ENCODE measurements around the gene TAC3.
"Not testable (repeated sequence)": the region's sequence is repeated elsewhere in the genome, so short reads cannot be mapped to it uniquely, and the experiment has no call there.

TAC3 gene

DNA sequence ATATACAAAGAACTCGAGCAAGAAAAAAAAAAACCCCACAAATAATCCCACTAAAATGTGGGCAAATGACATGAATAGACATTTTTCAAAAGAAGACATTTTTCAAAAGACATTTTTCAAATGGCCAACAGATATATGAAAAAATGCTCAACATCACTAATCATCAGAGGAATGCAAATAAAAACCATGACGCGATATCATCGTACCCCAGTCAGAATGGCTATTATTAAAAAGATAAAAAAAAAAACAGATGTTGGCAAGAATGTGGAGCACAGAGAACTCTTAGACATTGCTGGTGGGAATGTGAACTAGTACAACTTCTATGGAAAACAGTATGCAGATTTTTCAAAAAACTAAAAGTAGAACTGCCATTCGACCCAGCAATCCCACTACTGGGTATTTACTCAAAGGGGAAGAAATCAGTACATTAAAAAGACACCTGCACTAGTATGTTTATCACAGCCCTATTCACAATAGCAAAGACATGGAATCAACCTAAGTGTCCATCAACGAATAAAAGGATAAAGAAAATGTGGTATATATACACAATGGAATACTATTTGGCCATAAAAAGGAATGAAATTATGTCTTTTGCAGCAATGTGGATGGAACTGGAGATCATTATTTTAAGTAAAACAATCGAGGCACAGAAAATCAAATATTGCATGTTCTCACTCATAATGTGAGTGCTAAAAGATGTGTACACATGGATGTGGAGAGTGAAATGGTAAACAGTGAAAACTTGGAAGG is 26.3 kb downstream of the TAC3 start:
- in situ Hi-C loops (cut with MboI; ENCODE audit: low sequenced_read_pairs) = loop anchor here (25.0 kb wide), 1 partner anchor 153 kb away; no protein-coding TSS in a partner anchor

DNA sequence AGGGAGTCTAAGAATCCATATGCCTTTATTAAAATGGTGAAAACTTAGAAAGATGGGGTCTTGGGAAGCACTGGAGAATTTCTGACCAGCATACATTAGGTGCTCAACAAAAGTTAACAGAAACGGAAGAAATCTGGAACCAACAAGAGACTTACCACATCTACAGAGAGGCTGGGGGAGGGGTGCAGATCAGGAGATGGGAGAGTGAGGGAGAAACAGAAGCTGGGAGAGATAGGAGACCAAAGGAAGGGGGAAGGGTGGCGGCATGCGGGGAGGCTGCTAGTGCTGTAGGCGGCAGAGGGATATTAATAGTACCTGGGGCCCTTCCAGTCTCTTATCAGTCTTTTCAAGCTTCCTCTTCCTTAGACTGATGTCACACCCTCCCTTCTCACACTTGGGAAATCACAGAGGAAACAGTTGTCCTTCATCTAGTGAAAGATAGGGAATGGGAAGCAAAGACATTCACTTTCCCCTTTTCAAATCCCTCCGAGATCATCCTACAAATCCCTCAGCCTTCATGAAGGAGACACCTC is 28.1 kb downstream of the TAC3 start:
- in situ Hi-C loops (cut with MboI; ENCODE audit: low sequenced_read_pairs) = loop anchor here (25.0 kb wide), 1 partner anchor 151 kb away; no protein-coding TSS in a partner anchor

DNA sequence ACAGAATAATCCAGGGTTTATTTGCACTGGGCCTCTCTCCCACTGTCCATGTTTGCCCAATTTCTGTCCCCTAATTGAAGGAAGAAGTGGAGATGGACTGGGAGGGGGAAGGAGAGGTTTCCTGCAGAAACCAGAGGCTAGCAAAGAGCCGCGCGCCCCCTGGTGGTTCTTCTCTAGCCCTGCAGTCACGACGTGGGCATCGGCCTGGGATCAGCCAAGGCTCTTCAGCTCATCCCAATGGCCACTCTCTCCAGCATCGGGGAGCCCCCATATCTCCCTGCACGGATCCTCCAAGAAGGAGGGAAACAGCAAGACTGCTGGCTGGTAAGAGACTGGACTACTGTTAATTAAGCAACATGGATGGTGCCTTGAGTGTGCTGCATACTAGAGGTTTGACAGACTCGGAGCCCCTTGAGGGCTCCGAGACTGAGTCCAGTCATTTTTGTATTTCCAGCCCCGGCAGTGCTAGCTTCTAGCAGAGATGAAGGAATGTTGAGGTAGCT is 28.7 kb downstream of the TAC3 start:
- in situ Hi-C loops (cut with MboI; ENCODE audit: low sequenced_read_pairs) = loop anchor here (25.0 kb wide), 1 partner anchor 150 kb away; no protein-coding TSS in a partner anchor

DNA sequence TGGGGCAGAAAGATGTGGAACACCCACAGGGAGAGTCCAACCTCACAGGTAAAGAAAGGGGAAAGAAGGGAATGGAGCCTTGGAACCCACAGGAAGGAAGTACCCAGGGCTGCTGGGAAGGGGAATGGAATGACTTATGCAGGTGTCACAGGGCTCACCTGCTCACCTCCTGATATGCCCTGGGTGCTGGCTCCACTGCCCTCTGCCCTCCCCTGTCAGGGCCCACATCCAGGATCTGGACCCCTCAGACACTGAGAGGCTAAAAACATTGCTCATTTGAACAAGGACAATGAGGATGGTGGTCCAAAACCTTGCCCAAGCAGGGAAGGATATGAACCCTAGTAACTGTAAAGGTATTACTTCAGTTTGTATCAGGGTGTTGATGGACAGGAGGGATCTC is 29.3 kb downstream of the TAC3 start:
- in situ Hi-C loops (cut with MboI; ENCODE audit: low sequenced_read_pairs) = loop anchor here (25.0 kb wide), 1 partner anchor 150 kb away; no protein-coding TSS in a partner anchor

DNA sequence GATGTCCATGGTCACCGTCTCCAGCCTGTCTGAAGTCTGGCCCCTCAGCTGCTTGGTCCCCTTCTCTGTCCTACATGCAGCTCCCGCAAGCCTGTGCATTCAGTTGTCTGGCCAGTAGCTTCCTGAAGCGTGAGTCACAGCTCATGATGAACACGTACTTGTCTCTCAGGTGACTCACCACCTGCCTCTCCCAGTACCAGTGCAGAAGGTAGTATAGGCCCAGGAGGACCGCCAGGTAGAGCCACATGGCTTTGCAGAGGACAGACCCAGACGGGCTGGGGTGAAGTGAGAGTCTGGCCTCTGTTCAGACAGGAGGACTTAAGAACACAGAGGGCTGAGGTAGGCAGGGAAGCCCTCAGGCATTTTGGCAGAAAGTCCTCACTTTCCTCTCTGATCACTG is 30.6 kb downstream of the TAC3 start:
- in situ Hi-C loops (cut with MboI; ENCODE audit: low sequenced_read_pairs) = loop anchor here (25.0 kb wide), 1 partner anchor 148 kb away; no protein-coding TSS in a partner anchor

DNA sequence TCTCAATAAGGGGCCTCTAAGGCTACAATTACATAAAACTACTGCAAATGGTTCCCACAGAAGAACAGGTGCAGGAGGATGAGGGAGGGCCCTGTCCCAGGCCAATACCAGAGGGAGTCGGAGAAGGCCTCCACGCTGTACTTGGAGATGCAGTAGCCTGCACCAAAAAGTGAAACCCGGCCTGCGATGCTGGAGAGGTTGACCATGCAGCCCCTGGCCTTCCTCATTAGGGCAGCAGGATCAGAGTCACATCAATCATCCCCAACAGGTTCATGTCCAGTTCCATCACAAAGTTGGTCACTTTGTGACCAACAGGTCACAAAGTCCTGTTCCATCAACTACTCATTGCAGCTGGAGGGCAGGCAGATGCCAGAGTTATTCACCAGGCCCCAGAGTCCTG is 32.9 kb downstream of the TAC3 start:
- in situ Hi-C loops (cut with MboI; ENCODE audit: low sequenced_read_pairs) = loop anchor here (25.0 kb wide), 1 partner anchor 146 kb away; no protein-coding TSS in a partner anchor

DNA sequence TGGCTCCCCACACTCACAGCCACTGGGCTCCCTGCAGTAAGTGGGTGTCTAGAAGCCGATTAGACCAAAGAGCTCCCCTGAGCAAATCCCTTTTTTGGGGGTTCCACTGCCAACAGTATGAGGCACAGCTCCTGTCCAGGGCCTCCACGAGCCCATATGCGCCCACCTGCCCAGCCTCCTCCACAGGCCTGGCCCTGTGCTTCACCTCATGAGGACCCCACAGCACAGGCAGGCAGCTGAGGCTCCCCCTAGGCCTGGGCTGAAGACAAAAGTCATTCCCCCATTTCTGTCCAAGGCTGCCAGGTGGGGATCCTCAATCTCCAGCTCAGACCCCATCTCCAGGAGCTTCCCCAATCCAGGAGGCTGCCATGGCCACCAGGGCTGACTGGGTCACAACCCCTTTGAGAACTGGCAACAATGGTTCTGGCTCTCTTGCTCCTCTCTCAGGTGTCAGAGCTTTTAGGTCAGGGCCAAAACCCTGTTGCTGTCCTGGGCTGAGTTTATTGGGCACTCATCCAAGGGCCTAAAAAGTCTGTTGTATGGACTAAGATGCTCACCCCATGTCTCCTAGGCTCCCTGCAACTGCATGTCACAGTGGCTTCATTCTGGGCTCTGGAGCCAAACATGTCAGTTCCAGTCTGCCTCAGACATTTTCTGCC is 33.6 kb downstream of the TAC3 start:
- in situ Hi-C loops (cut with MboI; ENCODE audit: low sequenced_read_pairs) = loop anchor here (25.0 kb wide), 1 partner anchor 145 kb away; no protein-coding TSS in a partner anchor

DNA sequence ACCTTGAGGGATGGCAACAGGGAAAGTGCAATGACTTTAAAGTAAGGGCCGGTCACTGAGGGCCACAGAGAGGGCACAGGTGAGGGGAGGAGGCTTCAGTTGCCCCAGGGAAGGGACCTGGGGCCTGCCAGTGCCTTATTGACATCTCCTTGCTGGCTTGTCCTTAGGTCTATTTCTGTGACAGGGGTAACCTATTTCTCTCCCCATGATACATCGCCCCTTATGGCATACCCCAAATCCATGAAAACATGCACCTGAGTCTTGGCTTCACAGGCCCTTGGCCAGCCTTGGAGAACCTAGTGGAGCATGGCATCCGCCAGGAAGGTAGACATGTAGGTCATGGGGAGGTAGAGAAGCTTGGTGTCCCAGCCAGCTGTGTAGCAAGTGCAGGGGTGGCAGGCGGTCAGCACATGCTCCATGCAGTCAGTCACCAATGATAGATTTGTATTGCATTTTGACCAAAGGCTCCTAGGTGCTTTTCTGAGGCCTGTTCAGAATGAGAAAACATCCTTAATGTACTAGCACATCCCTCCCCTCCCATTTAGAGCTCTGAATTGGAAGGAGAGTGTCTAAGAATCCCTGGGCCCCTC is 35.3 kb downstream of the TAC3 start:
- in situ Hi-C loops (cut with MboI; ENCODE audit: low sequenced_read_pairs) = loop anchor here (25.0 kb wide), 1 partner anchor 144 kb away; no protein-coding TSS in a partner anchor

DNA sequence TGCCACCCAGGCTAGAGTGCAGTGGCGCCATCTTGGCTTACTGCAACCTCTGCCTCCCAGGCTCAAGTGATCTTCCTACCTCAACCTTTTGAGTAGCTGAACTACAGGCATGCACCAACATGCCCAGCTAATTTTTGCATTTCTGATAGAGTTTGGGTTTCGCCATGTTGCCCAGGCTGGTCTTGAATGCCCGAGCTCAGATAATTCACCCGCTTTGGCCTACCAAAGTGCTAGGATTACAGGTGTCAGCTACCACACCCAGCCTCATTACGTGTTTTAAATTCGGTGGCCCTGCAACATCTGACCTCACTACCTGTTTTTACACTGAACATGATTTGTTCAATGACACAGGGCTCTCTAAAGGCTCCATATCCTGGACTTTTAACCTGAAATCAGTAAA is 36.1 kb downstream of the TAC3 start:
- in situ Hi-C loops (cut with MboI; ENCODE audit: low sequenced_read_pairs) = loop anchor here (25.0 kb wide), 1 partner anchor 143 kb away; no protein-coding TSS in a partner anchor

DNA sequence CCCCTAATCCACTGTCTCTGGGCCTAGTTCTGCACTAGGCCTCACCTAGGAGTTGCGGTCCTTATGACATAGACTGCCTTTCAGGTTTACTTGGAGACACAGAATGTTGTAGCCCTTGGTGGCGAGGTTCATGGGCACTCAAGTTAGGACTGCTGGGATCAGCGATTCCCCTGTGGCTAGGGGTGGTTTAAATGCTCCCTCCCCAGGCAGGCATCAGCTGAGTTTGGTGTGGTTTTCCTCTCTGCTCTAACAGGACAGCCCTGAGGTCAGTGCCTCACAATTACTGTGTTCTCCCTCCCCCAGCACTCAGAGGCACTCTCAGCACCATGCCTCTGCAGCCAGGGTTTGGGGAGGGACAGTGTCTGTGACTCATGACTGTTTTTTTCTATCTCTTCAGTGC is 36.7 kb downstream of the TAC3 start:
- in situ Hi-C loops (cut with MboI; ENCODE audit: low sequenced_read_pairs) = loop anchor here (25.0 kb wide), 1 partner anchor 142 kb away; no protein-coding TSS in a partner anchor

DNA sequence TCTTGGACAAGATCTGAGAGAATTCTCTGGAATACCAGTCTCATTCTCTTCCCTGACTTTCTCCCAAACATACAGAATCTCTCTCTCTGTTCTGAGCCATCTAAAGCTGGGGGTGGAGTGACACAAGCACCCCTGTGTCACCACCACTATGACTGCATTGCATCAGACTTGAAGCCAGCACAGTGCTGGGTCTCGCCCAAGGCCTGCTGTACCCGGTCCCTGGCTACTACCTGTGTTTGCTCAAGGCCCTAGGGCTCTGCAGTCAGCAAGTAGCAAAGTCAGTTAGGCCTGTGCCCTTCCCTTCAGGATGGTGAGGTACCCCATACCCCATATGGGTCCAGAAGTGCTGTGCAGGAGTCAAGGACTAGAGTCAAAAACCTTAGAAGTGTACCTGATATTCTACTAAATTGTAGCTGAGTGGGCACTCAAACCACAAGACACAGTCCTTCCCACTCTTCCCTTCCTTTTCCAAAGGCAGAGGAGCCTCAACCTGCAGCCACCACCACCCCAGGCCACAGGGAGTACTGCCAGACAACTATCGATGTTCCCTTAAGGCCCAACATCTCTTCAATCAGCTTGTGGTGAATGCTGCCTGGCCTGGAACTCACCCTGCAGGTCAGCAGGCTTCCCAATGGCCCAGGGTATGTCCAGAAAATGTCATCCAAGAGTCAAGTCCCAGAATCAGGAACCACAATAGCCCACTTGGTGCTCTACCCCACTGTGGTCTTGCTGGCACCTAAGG is 37.8 kb downstream of the TAC3 start:
- in situ Hi-C loops (cut with MboI; ENCODE audit: low sequenced_read_pairs) = loop anchor here (25.0 kb wide), 1 partner anchor 141 kb away; no protein-coding TSS in a partner anchor

DNA sequence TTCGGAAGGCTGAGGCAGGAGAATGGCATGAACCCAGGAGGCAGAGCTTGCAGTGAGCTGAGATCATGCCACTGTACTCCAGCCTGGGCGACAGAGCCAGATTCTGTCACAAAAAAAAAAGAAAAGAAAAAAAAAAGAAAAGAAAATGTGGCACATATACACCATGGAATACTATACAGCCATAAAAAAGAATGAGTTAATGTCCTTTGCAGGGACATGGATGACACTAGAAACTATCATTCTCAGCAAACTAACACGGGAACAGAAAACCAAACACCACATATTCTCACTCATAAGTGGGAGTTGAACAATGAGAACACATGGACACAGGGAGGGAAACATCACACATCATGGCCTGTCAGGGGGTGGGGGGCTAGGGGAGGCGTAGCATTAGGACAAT is 39.0 kb downstream of the TAC3 start:
- in situ Hi-C loops (cut with MboI; ENCODE audit: low sequenced_read_pairs) = loop anchor here (25.0 kb wide), 1 partner anchor 140 kb away; no protein-coding TSS in a partner anchor

DNA sequence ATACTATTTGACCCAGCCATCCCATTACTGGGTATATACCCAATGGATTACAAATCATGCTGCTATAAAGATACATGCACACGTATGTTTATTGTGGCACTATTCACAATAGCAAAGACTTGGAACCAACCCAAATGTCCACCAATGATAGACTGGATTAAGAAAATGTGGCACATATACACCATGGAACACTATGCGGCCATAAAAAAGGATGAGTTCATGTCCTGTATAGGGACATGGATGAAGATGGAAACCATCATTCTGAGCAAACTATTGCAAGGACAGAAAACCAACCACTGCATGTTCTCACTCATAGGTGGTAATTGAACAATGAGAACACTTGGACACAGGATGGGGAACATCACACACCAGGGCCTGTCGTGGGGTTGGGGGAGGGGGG is 42.1 kb downstream of the TAC3 start:
- in situ Hi-C loops (cut with MboI; ENCODE audit: low sequenced_read_pairs) = not testable (repeated sequence)

DNA sequence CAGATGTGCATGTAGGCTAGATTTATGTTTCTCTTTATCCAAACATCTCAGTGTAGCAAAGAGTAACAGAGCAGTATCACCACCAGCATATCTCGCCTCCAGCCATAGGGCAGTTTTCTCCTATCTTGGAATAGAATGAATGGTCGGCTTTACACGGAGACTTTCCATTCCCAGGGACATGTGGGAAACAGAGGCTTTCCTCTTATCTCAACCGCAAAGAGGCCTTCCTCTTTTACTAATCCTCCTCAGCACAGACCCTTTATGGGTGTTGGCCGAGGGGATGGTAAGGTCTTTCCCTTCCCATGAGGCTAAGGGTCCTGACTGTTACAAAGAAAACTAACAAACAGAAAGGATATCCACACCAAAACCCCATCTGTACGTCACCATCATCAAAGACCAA is 47.4 kb downstream of the TAC3 start:
- in situ Hi-C loops (cut with MboI; ENCODE audit: low sequenced_read_pairs) = not testable (repeated sequence)

DNA sequence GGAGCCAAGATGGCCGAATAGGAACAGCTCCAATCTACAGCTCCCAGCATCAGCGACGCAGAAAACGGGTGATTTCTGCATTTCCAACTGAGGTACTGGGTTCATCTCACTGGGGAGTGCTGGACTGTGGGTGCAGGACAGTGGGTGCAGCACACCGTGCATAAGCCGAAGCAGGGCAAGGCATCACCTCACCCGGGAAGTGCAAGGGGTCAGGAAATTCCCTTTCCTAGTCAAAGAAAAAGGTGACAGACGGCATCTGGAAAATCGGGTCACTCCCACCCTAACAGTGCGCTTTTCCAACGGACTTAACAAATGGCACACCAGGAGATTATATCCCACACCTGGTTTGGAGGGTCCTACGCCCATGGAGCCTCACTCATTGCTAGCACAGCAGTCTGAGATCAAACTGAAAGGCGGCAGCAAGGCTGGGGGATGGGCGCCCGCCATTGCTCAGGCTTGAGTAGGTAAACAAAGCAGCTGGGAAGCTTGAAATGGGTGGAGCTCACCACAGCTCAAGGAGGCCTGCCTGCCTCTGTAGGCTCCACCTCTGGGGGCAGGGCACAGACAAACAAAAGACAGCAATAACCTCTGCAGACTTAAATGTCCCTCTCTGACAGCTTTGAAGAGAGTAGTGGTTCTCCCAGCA is 50.2 kb downstream of the TAC3 start:
- in situ Hi-C loops (cut with MboI; ENCODE audit: low sequenced_read_pairs) = not testable (repeated sequence)

DNA sequence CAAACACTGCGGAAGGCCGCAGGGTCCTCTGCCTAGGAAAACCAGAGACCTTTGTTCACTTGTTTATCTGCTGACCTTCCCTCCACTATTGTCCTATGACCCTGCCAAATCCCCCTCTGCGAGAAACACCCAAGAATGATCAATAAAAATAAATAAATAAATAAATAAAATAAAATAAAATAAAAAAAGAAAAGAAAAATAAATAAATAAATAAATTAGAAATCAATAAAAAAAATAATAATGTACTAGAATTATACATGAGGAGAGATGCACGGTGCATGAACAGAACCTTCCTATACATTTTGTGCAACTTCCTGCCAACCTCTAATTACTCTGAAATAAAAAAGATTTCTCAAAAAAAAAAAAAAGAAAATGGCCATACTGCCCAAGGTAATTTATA is 51.2 kb downstream of the TAC3 start:
- in situ Hi-C loops (cut with MboI; ENCODE audit: low sequenced_read_pairs) = not testable (repeated sequence)

DNA sequence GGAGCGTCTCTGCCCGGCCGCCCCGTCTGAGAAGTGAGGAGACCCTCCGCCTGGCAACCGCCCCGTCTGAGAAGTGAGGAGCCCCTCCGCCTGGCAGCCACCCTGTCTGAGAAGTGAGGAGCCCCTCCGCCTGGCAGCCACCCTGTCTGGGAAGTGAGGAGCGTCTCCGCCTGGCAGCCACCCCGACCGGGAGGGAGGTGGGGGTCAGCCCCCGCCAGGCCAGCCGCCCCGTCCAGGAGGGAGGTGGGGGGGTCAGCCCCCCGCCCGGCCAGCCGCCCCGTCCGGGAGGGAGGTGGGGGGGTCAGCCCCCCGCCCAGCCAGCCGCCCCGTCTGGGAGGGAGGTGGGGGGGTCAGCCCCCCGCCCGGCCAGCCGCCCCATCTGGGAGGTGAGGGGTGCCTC is 52.8 kb downstream of the TAC3 start:
- in situ Hi-C loops (cut with MboI; ENCODE audit: low sequenced_read_pairs) = not testable (repeated sequence)

DNA sequence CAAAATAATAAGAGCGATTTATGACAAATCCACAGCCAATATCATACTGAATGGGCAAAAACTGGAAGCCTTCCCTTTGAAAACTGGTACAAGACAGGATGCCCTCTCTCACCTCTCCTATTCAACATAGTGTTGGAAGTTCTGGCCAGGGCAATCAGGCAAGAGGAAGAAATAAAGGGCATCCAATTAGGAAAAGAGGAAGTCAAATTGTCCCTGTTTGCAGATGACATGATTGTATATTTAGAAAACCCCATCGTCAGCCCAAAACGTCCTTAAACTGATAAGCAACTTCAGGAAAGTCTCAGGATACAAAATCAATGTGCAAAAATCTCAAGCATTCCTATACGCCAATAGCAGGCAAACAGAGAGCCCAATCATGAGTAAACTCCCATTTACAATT is 54.1 kb downstream of the TAC3 start:
- in situ Hi-C loops (cut with MboI; ENCODE audit: low sequenced_read_pairs) = not testable (repeated sequence)

All from HL-60/S4 treated with retinoic acid at 250 ng/mL for 4 days and 3 days (cell line).